ENCODE data around the gene GFOD1. TPM values are rescaled to one million over a fixed set of nuclear protein-coding genes. Genes with fewer than 3 reads are reported as not detected.

The GFOD1 gene
- total RNA-seq, 1 experiment from 2014 or later, result 8.8 TPM

DNA sequence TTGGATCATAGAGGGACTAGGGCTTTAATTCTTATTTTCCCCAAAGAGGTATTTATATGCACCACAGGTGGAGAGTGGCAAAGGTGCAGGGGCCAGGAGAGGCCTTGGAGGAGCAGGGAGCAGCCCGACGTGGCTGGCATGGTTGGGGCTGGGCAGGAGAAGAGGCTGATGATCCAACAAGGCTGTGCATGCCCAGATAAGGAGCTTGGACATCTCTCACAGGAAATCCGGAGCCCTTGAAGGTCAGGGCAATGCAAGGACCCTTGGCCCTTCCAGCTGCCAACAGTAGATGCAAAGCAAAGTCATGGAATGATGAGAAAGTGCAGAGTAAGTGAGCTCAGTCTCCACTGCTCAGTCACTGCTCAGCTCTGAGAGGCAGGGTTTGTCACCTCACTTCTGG is 47.1 kb upstream of the GFOD1 start:
- intact Hi-C loops (cut with micrococcal nuclease; ENCODE audit: unreplicated experiment), result no loop called here
- Histone ChIP-seq H3K4me3 (ENCODE audit: low read depth, low read length, poor library complexity, severe bottlenecking) (no peak overlapping the region), H3K27me3 (replicated peaks; ENCODE audit: insufficient read depth, low read depth, low read length, poor library complexity) (no peaks in the 10 kb centered on the region), H3K4me1 (ENCODE audit: insufficient read depth, low read length, poor library complexity, severe bottlenecking) (no peaks in the 10 kb centered on the region), H3K27ac (ENCODE audit: low read depth, low read length, poor library complexity, severe bottlenecking) (no peak overlapping the region), H3K36me3 (ENCODE audit: insufficient read depth, low read length, poor library complexity, severe bottlenecking) (no peaks in the 10 kb centered on the region), H3K9me3 (ENCODE audit: low read depth, low read length, poor library complexity, severe bottlenecking) (no peaks in the 10 kb centered on the region)
- ChIA-PET CTCF (no interaction called here), POLR2A (ENCODE audit: low non-redundant PET) (no interaction called here)
- TF ChIP-seq, protein P1, sequence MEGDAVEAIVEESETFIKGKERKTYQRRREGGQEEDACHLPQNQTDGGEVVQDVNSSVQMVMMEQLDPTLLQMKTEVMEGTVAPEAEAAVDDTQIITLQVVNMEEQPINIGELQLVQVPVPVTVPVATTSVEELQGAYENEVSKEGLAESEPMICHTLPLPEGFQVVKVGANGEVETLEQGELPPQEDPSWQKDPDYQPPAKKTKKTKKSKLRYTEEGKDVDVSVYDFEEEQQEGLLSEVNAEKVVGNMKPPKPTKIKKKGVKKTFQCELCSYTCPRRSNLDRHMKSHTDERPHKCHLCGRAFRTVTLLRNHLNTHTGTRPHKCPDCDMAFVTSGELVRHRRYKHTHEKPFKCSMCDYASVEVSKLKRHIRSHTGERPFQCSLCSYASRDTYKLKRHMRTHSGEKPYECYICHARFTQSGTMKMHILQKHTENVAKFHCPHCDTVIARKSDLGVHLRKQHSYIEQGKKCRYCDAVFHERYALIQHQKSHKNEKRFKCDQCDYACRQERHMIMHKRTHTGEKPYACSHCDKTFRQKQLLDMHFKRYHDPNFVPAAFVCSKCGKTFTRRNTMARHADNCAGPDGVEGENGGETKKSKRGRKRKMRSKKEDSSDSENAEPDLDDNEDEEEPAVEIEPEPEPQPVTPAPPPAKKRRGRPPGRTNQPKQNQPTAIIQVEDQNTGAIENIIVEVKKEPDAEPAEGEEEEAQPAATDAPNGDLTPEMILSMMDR (conservative IDR thresholded peaks at IDR 0.05; ENCODE audit: low read depth, low read length), result no peak
- no peak for TF ChIP-seq EZH2 (IDR thresholded peaks at IDR 0.05; ENCODE audit: borderline replicate concordance, low read depth, low read length, poor library complexity, severe bottlenecking)
- BruUV-seq (replicated peaks), result no TSS peak
- DNase-seq (ENCODE audit: low spot score), result no peak

DNA sequence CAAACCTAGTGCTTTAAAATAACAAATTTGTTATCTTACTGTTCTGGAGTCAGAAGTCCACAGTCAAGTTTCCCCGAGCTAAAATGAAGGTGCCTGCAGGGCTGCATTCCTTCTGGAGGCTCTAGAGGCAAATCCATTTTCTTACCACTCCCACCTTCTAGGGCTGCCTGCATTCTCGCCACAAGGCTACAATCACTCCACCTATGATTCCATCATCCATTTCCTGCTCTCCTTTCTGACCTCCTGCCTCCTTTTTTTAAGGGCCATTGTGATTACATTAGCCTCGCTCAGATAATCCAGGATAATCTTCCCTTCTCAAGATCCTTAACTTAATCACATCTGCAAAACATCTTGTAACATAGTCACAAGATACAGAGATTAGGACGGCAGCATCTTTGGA is 44.6 kb upstream of the GFOD1 start:
- CTCF ChIA-PET, result no interaction called here
- no peak overlapping the region for H3K4me3 ChIP-seq (ENCODE audit: low read depth, low read length, poor library complexity, severe bottlenecking)
- no peaks in the 10 kb centered on the region for H3K9me3 ChIP-seq (ENCODE audit: low read depth, low read length, poor library complexity, severe bottlenecking)
- TF ChIP-seq, protein P1 (conservative IDR thresholded peaks at IDR 0.05; ENCODE audit: low read depth, low read length), result no peak
- TF ChIP-seq EZH2 (IDR thresholded peaks at IDR 0.05; ENCODE audit: borderline replicate concordance, low read depth, low read length, poor library complexity, severe bottlenecking), result no peak
- intact Hi-C loops (cut with micrococcal nuclease; ENCODE audit: unreplicated experiment), result no loop called here
- no peaks in the 10 kb centered on the region for H3K27me3 ChIP-seq (replicated peaks; ENCODE audit: insufficient read depth, low read depth, low read length, poor library complexity)
- H3K4me1 ChIP-seq (ENCODE audit: insufficient read depth, low read length, poor library complexity, severe bottlenecking), result no peaks in the 10 kb centered on the region
- no peaks in the 10 kb centered on the region for H3K36me3 ChIP-seq (ENCODE audit: insufficient read depth, low read length, poor library complexity, severe bottlenecking)
- H3K27ac ChIP-seq (ENCODE audit: low read depth, low read length, poor library complexity, severe bottlenecking), result no peak overlapping the region
- DNase-seq (ENCODE audit: low spot score), result peak; percentile 6
- POLR2A ChIA-PET (ENCODE audit: low non-redundant PET), result no interaction called here
- no TSS peak for BruUV-seq (replicated peaks)

DNA sequence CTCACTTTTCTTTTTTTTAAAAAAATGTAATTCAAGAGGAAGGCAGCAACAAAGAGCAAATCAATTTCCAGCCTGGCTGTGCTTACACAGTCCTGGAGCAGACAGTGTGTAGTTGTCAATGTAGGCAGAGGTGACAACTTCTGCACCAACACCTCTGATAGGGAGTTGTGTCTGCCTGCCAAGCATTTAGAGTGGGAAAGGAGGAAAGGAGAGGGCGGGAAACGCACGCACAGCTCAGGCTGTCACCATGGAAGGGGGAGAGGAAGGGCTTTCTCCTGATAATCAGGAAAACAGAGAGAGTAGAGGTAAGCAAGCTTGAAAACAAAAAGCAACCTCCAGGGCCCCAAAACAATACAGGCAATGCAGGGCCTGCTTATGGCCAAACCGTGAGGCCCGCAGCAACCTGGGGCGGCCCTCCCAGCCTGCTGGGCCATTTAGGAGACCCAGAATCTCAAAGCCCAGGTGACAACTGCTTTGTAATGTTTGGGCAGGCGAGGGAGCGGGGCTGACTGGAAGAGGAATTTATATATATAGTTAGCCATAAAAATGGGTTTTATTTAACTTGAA is 41.5 kb upstream of the GFOD1 start:
- H3K36me3 ChIP-seq (ENCODE audit: insufficient read depth, low read length, poor library complexity, severe bottlenecking), result no peaks in the 10 kb centered on the region
- ChIA-PET POLR2A (ENCODE audit: low non-redundant PET) (no interaction called here), CTCF (interaction anchor here (0.7 kb wide), 1 partner anchor 192 kb away, joined by 3 read pairs; no protein-coding TSS in a partner anchor)
- H3K27ac ChIP-seq (ENCODE audit: low read depth, low read length, poor library complexity, severe bottlenecking), result no peak overlapping the region
- intact Hi-C loops (cut with micrococcal nuclease; ENCODE audit: unreplicated experiment), result no loop called here
- no peak overlapping the region for H3K4me3 ChIP-seq (ENCODE audit: low read depth, low read length, poor library complexity, severe bottlenecking)
- no peaks in the 10 kb centered on the region for H3K27me3 ChIP-seq (replicated peaks; ENCODE audit: insufficient read depth, low read depth, low read length, poor library complexity)
- peaks cover 5% of the 10 kb centered on the region for H3K4me1 ChIP-seq (ENCODE audit: insufficient read depth, low read length, poor library complexity, severe bottlenecking)
- no TSS peak for BruUV-seq (replicated peaks)
- no peaks in the 10 kb centered on the region for H3K9me3 ChIP-seq (ENCODE audit: low read depth, low read length, poor library complexity, severe bottlenecking)
- TF ChIP-seq, protein P1 (conservative IDR thresholded peaks at IDR 0.05; ENCODE audit: low read depth, low read length), result no peak
- no peak for TF ChIP-seq EZH2 (IDR thresholded peaks at IDR 0.05; ENCODE audit: borderline replicate concordance, low read depth, low read length, poor library complexity, severe bottlenecking)
- DNase-seq (ENCODE audit: low spot score), result no peak
